Occipital lobe (tissue), 2 donors: ENCODE measurements around the gene FOXA3. TPM values are rescaled to one million over a fixed set of nuclear protein-coding genes. Genes with fewer than 3 reads are reported as not detected.
"Not testable (repeated sequence)": the region's sequence is repeated elsewhere in the genome, so short reads cannot be mapped to it uniquely, and the experiment has no call there.

Experiments used
- DNase-seq: peaks from one replicate; lab custom pipeline; 2025; lab: John Stamatoyannopoulos, UW
- total RNA-seq: library from RNA; depleted of rRNA; stranded (reverse); fragments of >200 nt; gene quantifications from one replicate; pipeline ENCODE4 v1.2.3, GENCODE V29; 2014

FOXA3 gene
- total RNA-seq, 1 donor from 2014 or later: not detected

DNA sequence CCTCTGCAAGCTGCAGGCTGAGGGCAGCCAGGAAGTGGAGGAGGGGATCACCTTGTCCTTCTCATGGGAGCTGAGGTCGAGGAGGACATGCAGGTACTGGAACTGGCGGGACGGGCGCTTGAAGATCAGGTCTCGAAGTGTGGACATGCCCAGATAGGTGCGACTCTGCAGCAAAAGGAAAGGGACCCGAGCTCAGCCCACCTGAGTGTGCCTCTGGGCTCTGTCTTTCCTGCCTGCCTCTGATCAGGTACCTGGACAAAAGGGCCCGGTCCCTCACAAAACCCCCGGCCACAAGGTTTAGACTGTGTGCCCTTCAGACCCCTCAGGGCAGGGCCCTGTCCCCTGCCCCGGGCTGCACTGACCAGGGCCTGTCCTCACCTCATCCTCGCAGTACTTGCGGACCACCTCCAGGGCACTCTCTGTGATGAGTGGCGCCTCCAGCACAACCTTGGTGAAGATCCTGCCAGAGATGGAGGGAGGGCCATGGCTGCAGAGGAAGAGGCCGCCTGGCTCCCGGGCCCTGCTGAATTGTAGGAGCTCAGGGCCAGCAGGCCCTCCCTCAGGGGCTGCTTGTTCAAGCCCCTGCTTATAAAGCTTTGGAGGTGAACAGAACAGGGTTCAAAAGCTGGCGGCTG, 36.5 kb upstream of the FOXA3 start:
- DNase-seq: no peak

DNA sequence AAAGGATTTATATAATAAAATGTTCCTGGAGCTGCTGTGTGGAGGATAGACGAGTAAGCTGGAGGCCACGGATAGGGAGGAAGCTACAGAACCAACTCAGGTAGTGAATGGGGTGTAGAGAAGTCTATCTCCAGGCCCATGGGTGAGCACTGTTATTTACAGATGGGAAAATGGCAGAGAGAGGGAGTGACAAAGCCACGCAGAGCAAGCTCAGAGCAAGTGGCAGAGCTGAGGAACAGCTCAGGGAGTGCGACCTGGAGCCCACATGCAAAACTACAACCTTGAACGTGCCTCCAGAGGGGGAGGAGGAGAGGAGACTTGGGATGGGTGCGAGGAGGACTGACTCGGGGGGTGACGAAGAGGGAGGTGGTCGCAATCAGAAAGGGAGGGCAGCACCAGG, 35.6 kb upstream of the FOXA3 start:
- DNase-seq: no peak

DNA sequence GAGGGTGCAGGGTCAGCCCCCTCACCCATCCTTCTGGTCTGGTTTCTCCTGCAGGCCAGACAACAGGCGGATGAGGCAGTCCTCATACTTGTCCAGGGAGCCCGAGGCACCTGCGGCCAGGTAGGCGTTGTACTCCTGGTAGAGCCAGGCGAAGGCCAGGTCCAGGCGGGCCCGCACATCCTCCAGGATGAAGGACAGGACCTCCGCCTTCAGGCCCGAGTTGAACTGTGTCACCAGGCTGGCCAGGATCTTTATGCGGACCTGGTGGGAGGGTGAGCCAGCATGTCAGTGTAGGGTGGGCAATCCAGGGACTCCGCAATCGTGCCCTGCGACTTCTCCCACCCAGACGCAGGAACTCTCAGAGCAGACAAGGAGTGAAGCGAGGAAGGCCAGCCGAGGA, 35.2 kb upstream of the FOXA3 start:
- no peak for DNase-seq

DNA sequence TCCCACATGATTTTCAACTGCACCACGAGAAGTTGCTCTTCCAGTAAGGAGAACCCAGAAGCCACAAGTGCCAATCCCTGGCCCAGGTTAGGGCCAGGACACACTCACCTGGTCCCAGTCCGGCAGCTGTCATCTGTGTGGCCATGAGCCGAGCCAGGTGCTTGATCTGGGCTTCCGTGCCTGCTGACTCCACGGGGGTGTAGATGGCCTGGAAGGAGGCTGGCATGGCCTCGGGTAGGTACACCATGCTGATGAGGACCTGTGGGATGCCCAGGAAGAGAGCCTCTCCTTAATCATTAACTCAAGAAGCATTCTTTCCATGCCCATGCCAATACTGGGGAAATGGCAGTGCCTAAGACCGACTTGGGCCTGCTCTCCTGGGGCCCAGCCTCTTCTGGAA, 29.2 kb upstream of the FOXA3 start:
- no peak for DNase-seq

DNA sequence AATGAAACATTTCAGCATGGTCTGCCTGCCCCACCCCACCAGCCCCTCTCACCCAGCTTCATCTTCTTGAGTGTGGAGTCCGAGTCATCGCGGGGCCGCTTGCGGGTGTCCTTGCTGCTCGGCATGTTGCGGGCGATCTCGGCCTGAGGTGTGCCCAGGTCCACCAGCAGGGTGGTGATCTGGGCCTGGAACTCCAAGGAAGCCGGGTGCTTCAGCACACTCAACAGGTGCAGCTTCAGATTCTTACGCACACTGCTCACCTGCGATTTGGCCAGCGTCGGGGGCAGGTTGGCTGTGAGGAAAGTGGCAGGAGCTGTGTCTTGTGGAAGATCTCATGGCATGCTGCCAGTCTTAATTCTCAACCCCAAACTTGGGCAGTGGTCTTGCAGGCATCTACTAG, 21.9 kb upstream of the FOXA3 start:
- DNase-seq: no peak

DNA sequence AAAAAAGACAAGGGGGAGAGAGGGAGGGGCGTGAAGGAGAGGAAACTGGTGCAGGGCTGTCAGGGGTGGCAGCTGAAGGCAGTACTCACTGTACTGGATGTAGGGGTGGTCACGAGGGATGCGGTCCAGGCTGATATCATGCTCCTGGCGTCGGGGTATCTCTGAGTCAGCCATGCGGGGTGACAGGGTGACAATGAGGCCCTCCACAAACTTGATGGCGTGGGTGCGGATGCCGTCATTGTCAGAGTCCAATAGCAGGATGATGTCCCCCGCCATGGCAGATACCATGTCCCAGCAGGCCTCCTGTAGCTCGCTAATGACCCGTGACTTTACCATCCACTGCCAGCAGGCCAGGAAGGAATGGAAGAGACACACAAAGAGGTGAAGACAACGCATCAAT, 16.5 kb upstream of the FOXA3 start:
- DNase-seq: no peak

DNA sequence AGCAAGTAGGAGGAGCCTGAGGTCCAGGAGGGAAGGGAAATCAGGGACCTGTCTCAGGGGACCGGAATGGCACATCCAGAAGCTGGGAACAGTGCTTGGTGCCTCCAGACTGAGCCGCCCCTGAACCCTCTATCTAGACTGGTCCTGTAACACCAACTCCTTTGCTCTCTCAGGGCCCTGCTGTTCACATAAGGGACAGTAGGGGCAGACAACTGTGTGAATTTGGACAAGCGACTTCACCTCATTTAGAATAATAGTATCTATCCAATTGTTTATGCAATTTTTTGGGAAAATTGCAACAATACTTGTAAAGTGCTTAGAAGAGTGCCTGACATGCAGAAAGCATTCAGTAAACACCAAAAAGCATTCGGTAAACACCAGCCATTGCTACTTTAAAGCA, 15.2 kb upstream of the FOXA3 start:
- no peak for DNase-seq

DNA sequence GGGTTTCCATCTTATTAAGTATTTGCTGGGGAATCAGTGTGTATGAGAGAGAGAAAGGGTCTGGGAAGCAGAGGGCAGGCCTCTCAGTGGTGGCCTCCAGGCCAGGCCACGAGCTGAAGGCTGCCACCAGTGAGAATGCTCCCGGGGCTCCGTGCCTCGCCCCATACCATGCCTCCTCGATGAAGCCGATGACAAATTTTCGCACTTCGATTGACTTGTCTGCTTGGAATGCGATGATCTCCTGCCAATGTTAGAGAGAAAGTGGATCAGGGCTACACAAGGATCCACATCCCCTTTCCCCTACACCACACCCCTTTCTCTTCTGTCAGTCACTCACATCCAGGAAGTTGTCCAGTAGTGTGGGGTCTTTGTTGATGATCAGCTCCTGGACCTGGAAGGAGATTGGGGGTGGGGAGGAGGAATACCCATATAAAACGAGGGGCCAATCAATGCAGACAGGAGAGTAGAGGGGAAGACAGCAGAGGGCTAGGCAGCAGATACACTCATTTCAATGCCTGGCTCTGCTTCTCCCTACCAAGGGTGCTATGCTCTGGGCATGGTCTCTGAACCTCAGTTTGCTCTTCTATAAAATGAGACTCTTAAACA, 11.9 kb upstream of the FOXA3 start:
- no peak for DNase-seq

DNA sequence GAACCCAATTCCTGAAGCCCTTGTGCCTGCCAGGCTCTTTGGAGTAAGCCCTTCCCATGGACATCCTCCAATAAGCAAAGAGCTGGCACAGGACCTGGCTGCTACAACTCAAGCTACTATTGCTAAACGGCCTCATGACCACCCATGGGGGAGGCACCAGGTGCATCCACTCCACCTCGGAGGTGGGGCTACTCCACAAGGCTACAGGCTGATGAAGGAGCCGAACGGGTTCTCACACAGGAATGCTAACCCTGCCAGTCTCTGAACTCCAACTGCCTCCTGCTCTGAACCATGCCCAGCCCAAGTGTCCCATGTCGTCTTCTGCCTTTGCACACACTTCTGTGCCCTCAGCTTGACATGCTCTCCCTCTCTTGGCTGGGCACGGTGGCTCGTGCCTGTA, 11.1 kb upstream of the FOXA3 start:
- DNase-seq: no peak

DNA sequence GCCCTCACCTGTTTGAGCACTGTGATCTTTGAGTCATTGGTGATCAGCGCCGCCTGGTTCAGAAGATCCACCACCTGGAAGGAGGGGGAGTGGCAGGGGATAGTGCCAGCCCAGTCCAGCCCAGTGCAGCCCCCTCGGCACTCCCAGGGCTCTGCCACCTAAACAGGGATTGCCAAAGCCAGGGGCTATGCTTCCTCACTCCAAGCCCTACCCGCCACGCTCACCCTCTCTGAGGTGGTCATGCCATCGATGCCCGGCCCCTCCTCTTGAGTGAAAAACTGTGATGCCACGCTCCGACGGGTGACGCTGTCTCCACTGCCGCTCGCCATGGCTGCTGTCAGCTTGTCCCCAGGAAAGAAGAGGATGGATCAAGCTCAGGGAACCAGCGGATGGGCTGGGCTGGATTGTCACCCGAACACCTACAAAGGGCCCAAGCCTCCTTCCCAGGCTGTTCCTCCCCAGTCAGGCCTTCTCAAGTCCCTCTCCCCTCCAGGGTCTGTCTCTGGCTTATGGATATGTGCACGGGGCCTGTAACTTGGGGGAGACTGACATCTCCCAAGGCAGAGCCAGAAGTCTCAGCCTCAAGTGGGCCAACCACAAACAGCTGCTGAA, 9.9 kb upstream of the FOXA3 start:
- no peak for DNase-seq

DNA sequence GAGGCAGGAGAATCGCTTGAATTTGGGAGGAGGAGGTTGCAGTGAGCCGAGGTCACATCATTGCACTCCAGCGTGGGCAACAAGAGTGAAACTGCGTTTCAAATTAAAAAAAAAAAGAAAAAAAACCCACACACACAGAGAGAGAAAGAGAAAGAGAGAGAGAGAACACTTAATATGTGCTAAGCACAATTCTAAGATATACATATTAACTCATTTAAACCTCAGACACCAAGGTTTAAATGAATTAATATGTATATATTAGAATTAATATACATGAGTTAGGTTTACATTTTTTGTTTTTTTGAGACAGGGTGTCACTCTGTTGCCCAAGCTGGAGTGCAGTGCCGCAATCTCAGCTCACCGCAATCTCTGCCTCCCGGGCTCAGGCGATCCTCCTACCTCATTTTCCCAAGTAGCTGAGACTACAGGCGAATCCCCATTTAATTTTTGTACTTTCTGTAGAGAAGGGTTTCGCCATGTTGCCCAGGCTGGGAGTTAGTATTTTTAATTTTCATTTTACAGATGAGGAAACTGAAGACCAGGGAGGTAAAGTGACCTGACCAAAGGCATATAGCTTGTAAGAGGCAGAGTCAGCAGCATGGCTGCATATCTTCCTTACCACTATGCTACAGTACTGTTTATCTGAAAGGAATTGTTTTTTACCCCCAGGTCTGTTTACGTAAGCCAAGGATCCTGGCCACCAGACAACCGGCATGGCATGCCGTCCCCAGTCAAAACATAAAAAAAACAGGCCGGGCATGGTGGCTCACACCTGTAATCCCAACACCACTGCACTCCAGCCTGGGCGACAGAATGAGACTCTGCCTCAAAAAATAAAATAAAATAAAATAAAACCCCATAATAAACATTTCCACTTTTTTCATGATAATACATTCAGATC, 3.5 kb upstream of the FOXA3 start:
- no peak for DNase-seq

DNA sequence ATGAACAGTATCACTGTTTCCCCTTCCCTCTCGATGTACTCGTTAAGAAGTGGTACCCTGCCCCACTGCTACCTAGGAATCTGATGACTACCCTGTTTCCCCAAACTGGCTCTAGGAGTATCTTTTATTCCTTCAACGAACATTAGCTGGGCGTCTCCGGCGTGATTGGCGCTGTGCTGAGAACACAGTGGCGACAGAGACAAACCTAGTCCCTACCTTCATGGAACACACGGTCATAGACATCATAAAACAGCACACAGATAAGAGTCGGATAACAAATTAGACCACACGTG, 1.9 kb upstream of the FOXA3 start:
- no peak for DNase-seq

DNA sequence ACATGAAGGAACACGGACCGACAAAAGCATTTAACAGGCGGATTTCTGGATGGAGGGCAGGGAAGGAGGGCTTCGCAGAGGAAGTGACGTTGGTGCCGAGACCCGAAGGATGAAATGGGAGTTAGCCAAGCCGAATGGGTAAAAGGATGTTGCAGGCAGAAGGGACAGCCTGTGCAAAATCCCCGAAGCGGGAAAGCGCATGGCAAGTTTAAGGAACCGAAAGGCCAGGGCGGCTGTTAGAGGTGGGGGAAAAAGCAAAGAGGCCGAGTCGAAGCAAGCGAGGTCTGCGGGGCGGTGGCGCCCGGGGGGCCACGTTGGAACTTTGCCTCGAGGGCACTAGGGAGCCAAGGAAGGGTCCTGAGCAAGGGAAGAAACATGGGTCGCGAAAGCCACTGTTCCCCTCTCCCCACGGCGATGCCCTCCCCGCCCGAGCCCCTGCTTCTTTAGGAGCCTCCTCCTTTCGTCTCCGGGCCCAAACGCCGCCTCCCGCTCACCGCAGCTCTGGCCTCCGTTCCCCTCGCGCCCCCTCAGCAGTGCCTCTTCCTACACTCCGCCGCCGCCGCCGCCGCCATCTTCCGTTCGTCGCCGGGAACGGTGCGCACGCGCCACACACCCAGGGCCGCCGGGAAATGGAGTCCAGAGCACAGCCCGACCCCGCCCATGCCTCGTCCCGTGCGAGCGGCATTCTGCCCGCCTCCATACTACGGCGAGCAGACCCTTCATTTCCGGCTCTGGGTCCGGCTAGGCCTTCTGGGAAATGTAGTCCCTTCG, 1.4 kb upstream of the FOXA3 start, which contains the start of gene SYMPK:
Gene SYMPK (minus strand): TSS at position 584 of the 771 bp plus-strand sequence. CDS start 8,652 bp downstream, outside the sequence.
- peak; percentile 99 for DNase-seq

DNA sequence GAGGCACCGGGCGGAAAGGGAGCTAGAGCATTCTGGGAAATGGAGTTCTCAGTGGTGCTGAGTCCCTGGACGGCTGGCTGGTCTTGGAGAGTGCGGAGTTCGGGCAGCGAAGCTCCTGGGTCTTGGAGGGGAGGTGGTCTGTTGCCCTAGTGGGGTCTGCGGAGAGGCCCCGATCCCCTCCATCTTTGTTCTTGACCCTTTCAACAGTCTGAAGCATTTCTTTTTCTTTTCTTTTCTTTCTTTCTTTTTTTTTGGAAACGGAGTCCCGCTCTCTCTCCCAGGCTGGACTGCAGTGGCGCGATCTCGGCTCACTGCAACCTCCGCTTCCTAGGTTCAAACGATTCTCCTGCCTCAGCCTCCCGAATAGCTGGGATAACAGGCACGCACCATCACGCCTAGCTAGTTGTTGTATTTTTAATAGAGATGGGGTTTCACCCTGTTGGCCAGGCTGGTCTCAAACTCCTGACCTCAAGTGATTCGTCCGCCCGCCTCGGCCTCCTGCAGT, 739 bp upstream of the FOXA3 start:
- no peak for DNase-seq

DNA sequence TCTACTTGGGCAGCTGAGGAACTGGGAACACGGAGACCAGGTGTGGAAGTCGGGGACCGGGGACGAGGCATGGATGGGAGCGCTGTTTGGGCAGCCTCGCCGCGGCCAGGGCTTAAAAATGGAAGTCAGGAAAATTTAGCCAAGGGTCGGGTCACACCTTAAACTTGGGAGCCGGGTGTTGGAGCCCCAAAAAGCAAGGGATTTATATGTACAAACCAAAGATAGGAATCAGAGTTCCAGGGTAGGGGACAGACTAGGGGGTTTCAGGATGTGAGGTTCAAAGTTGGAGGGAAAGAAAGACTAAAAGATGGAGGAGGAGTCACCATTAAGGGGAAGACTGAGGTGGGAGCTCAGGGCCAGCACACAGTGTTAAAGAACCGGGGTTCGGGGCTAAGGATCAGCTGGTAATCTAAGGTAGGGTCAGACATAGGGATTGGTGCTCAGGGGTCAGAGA, 530 bp downstream of the FOXA3 start:
- no peak for DNase-seq

DNA sequence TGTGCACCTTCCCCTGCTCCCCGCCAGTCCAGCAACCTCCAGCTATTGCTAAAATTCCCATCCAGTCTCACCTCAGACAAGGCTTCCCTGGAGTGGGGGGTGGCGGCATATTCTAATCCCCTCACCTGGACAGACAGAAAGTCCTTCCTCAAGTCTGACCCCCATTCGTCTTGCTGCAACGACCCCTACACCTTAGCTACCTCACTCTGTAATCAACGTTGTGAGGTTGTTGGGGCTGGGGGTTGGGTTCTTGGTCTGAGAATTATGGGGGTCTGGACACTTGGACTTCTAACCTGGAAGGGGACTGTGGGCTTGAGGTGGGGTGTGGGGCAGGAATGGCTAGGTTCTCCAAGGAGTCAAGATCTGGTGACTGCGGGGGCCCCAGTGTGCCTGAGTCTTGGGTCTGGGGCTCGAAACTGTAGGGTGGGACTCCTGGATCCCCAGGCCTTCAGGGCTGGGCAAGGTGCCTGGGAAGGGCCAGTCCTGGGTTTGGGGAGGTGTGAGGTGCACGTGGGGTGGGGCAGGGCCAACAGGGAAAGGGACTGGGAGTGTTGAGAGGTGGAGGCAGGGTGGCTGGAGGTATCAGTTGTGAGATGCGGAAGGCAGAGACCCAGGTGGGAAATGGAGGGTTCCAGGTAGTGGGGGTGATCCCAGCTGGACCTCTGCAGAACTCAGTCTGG, 1.3 kb downstream of the FOXA3 start:
- DNase-seq: no peak

DNA sequence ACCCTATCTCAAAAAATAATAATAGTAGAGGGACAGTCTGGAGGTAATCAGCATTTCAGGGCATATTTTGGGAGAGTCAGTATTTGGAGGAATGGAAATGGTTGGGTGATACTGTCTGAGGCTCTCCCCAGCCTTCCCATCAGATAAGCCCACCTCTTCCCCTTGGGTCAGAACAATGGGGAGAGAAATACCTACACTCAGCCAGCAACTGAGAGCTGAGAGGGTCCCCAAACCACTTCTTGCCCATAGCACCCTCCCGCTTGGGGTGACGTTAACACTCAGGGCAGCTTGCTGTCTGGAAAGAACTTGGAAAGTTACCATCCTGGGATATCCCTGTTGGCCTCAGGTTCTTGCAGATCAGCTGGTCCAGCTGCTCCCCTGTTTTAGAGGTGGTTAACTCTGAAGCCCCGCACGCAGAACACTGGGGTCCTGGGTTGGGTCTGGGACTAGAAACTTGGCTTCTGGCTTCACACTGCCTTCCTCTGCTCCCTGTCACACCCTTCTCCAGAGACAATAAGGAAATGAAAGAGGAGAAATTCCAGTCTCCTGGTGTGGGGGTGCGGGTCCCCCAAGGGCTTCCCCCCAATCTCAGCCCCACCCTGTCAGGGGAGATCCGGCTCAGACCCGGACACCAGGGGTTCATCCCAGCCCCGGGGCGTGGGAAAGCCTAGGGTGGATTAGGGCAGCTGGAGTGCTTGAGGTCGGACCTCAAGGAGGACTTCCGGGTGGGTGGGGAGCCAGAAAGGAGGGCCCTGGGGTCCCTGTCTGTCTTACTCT, 2.5 kb downstream of the FOXA3 start:
- no peak for DNase-seq

DNA sequence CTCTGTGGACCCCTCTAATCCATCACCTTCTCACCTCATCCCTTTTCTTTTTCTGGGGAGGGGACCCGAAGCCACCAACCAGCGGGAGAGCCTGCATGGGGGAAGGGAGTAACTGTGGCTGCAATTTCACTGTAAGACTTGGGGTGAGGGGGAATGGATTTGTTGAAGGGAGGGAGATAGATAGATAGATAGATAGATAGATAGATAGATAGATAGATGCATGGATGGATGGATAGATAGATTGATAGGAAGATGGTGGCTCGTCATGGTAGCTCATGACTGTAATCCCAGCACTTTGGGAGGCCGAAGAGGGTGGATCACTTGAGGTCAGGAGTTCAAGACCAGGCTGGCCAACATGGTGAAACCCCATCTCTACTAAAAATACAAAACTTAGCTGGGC, 3.1 kb downstream of the FOXA3 start:
- DNase-seq: not testable (repeated sequence)

DNA sequence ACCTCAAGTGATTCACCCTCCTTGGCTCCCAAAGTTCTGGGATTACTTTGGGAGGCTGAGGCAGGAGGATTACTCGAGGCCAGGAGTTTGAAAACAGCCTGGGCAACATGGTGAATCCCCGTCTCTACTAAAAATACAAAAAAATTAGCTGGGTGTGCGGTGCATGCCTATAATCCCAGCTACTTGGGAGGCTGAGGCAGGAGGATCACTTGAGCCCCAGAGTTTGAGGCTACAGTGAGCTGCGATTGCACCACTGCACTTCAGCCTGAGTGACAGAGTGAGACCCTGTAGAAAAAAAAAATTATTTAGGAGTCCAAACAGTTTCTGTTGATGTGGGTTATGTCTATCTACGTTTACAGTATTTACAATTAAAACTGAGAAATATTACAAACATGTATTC, 6.7 kb downstream of the FOXA3 start:
- no peak for DNase-seq
